ENCODE results near the gene ZNHIT3.
"Not testable (repeated sequence)": the region's sequence is repeated elsewhere in the genome, so short reads cannot be mapped to it uniquely, and the experiment has no call there.

Gene ZNHIT3

DNA sequence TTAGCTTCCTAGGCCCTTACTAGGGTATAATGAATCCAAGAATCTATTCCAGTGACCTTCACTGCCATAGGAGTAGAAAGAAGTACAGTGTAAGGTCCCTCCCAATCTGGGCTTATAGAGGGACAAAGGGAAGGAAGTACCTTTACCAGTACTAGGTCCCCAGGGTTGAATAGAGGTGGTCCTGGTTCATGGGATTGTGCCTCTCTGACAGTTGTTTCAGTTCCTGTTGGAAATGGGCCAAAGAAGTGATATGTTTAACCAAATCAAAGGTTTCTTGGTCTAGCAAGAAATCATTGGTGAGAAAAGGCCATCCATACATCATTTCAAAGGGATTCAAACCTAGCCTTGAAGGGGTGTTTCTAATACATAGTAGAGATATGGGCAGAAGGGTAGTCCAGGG, 16.0 kb upstream of the ZNHIT3 start:
- no peak overlapping the region for H3K4me3 ChIP-seq (replicated peaks; ENCODE audit: low read depth, low read length)
- DNase-seq (ENCODE audit: extremely low read depth, low read depth) = no peak
- TF ChIP-seq, protein P1, sequence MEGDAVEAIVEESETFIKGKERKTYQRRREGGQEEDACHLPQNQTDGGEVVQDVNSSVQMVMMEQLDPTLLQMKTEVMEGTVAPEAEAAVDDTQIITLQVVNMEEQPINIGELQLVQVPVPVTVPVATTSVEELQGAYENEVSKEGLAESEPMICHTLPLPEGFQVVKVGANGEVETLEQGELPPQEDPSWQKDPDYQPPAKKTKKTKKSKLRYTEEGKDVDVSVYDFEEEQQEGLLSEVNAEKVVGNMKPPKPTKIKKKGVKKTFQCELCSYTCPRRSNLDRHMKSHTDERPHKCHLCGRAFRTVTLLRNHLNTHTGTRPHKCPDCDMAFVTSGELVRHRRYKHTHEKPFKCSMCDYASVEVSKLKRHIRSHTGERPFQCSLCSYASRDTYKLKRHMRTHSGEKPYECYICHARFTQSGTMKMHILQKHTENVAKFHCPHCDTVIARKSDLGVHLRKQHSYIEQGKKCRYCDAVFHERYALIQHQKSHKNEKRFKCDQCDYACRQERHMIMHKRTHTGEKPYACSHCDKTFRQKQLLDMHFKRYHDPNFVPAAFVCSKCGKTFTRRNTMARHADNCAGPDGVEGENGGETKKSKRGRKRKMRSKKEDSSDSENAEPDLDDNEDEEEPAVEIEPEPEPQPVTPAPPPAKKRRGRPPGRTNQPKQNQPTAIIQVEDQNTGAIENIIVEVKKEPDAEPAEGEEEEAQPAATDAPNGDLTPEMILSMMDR (IDR thresholded peaks at IDR 0.05; ENCODE audit: low read depth, low read length, missing control alignments) = no peak

DNA sequence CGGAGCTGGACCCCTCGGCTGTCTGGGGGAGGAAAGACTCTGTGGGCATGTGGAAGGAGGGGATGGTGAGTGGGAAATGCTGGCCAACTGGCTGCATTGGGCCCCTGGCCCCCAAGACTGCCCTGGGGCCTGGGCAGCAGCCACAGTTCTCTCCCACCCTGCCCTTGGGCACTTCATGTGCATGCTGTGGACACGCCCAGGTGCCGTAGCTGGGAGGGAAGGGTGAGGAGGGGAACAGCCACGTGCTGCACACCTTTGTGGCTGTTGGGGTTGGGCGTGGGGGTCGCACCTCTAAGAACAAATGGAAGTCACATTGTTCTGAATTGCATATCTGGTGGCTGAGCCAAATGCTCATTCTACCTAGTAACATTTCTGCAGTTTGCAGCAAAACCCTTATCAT, 11.9 kb upstream of the ZNHIT3 start:
- TF ChIP-seq, protein P1 (IDR thresholded peaks at IDR 0.05; ENCODE audit: low read depth, low read length, missing control alignments) = no peak
- no peak for DNase-seq (ENCODE audit: extremely low read depth, low read depth)
- no peak overlapping the region for H3K4me3 ChIP-seq (replicated peaks; ENCODE audit: low read depth, low read length)

DNA sequence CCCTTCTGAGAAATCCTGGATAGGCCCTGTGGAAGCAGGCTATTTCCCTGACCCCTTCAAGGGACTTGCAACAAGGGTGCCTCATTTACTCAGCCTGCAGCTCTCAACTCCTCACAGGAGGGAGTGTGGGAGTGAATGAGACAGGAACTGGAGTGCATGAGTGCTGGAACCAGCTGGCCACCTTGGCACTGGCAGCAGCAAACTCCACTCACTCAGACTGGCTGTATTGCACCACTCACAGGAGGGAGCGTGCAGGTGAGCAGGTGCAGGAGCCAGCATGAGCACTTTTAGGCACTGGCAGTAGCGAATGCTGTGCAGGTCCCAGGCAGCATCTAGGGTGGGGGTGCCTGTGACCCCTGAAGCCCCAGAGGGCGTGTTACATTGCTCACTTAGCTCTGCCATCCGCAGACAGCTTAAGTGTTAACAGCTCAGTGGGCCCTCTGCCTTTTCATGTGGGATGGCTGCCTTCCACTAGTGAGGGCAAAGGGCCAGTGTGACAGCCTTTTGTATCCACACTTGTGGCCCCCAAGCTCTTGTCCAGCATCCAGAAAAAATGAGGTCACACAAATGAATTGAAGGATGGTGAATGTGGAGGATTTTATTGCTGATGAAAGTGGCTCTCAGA, 11.0 kb upstream of the ZNHIT3 start:
- no peak overlapping the region for H3K4me3 ChIP-seq (replicated peaks; ENCODE audit: low read depth, low read length)
- no peak for DNase-seq (ENCODE audit: extremely low read depth, low read depth)
- TF ChIP-seq, protein P1 (IDR thresholded peaks at IDR 0.05; ENCODE audit: low read depth, low read length, missing control alignments) = no peak

DNA sequence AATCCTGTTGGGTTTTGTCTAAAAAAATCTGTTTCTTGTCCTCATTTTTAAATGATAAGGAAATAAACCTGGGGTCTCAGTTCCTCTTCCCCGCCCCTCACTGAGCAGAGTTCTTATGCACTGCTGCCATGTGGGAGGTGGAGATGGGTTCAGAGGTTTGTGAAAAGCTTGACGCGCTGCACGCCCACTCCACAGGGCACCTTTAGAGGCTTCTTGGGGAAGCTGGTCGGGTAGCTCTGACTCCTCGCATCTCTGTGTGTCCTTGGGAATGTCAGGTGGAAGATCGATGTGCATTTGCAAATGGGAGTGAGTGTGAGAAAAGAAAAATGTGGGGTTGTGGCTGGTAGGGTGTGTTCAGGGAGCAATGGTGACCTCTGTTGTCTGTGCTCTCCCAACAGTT, 4.7 kb upstream of the ZNHIT3 start:
- TF ChIP-seq, protein P1 (IDR thresholded peaks at IDR 0.05; ENCODE audit: low read depth, low read length, missing control alignments) = no peak
- no peak for DNase-seq (ENCODE audit: extremely low read depth, low read depth)

DNA sequence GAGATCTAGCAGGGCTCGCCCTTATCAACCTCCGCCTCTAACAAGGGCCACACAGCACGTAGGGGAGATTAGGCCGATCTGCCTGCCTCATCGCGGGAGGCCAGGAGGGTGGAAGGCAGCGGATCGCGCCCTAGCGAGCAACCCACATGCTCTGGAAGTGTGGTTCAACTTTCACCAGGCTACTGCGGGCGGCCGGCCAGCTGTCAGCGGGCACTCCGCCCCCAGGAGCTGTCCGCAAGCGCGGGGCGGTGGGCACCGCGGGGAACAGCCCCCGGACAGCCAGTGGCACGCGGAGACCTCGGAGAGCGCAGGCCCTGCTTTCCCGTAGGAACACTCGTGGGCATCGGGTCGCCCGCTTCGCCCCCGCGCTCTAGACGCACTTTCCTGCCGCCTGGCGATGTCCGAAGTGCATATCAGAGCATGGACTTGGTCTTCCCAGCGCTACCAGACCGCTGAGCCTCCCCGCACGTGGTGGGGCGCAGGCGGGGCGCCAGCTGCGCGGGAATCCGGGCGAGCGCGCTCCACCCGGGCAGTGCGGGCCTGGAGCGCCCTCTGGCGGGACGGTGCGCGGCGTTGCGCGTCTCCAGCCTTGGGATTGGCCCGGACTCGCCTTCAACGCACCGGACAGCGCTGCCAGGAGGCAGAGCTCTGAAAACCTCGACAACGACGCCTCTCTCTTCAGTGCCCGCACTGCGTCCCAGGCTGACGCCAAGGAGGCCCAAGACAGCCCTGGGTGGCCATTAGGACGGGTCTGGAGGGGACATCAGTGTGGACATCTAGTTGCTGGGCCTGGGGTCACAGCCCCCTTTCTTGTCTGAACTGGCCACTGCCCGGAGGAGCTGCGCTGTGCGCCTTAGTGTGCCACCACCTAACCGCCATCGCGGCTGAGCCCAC, 3.6 kb upstream of the ZNHIT3 start:
- TF ChIP-seq, protein P1 (IDR thresholded peaks at IDR 0.05; ENCODE audit: low read depth, low read length, missing control alignments) = peak; percentile 89
- H3K4me3 ChIP-seq (replicated peaks; ENCODE audit: low read depth, low read length) = 0 out of 2 replicates have a peak overlapping the region, but pooled peaks have one; percentile 12
- peak; percentile 48 for DNase-seq (ENCODE audit: extremely low read depth, low read depth)

More for the DNA sequence above, 4.7 kb upstream of the ZNHIT3 start:
- no peak overlapping the region for H3K4me3 ChIP-seq (replicated peaks; ENCODE audit: low read depth, low read length)

DNA sequence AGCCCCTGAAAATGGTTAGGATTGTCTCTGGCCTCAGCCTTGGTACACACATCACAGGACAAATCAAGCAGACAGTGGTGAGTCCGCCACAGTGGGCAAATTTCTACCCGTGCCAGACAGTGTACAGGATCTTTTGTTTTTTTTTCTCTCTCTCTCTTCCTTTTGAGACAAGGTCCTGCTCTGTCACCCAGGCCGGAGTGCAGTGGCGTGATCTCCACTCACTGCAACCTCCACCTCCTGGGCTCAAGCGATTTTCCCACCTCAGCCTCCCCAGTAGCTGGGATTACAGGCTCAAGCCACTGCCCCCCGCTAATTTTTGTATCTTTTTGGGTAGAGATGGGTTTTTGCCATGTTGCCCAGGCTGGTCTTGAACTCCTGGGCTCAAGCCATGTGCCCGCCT, 2.5 kb upstream of the ZNHIT3 start:
- not testable (repeated sequence) for DNase-seq (ENCODE audit: extremely low read depth, low read depth); H3K4me3 ChIP-seq (replicated peaks; ENCODE audit: low read depth, low read length)

DNA sequence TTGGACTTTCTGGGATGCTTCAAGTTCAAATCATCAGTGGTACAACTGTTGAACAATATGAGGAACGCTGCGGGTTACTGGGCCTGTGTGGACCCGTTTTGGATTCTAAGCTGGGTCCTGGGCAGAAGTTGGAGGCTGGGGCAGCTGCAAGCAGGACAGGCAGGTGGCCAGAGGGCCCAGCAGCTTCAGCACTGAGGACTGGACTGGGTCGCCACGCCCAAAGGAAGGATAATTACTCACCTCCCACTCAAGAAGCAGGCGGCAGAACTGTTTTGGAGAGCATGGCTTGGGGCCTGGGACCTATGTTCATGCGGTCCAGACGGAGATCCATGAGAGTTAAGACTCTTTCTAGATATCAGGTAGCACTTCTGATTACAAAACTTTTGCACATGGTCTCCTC, 1.5 kb upstream of the ZNHIT3 start:
- DNase-seq (ENCODE audit: extremely low read depth, low read depth) = no peak
- TF ChIP-seq, protein P1 (IDR thresholded peaks at IDR 0.05; ENCODE audit: low read depth, low read length, missing control alignments) = no peak
- no peak overlapping the region for H3K4me3 ChIP-seq (replicated peaks; ENCODE audit: low read depth, low read length)

Data from HFF-Myc (cell line).